ENCODE results near the gene HYKK. TPM values are rescaled to one million over a fixed set of nuclear protein-coding genes. Genes with fewer than 3 reads are reported as not detected.
A peak's percentile ranks its signal among the peaks of the same experiment; 100 is the strongest.

The HYKK gene
- total and polyA plus RNA-seq, 2 of the 13 experiments (the other 11 are each of a cell fraction or from before 2014, with no cell fraction given): 3.5 to 5.4 TPM

- TF ChIP-seq, protein P1, sequence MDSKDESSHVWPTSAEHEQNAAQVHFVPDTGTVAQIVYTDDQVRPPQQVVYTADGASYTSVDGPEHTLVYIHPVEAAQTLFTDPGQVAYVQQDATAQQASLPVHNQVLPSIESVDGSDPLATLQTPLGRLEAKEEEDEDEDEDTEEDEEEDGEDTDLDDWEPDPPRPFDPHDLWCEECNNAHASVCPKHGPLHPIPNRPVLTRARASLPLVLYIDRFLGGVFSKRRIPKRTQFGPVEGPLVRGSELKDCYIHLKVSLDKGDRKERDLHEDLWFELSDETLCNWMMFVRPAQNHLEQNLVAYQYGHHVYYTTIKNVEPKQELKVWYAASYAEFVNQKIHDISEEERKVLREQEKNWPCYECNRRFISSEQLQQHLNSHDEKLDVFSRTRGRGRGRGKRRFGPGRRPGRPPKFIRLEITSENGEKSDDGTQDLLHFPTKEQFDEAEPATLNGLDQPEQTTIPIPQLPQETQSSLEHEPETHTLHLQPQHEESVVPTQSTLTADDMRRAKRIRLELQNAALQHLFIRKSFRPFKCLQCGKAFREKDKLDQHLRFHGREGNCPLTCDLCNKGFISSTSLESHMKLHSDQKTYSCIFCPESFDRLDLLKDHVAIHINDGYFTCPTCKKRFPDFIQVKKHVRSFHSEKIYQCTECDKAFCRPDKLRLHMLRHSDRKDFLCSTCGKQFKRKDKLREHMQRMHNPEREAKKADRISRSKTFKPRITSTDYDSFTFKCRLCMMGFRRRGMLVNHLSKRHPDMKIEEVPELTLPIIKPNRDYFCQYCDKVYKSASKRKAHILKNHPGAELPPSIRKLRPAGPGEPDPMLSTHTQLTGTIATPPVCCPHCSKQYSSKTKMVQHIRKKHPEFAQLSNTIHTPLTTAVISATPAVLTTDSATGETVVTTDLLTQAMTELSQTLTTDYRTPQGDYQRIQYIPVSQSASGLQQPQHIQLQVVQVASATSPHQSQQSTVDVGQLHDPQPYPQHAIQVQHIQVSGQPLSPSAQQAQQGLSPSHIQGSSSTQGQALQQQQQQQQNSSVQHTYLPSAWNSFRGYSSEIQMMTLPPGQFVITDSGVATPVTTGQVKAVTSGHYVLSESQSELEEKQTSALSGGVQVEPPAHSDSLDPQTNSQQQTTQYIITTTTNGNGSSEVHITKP (CRISPR knock-in tag; IDR thresholded peaks at IDR 0.05; ENCODE audit: low read depth): peak; percentile 29; the same call in 1 of the 2 replicates
- TF ChIP-seq ETV6 (CRISPR knock-in tag; conservative IDR thresholded peaks at IDR 0.05) (no peak), ZNF512B (CRISPR knock-in tag; IDR thresholded peaks at IDR 0.05; ENCODE audit: borderline replicate concordance) (no peak), SOX13 (IDR thresholded peaks at IDR 0.05) (no peak), SOX13 (CRISPR knock-in tag; conservative IDR thresholded peaks at IDR 0.05 in 1 of 2, IDR thresholded peaks at IDR 0.05 in 1 of 2) (no peak; a peak in 1 of 4 replicates), ZBTB8A (CRISPR knock-in tag; IDR thresholded peaks at IDR 0.05; ENCODE audit: borderline replicate concordance, low read depth) (no peak), RBM39 (IDR thresholded peaks at IDR 0.05; ENCODE audit: low read depth, low read length, poor library complexity, severe bottlenecking) (peak; percentile 54), ZNF235 (CRISPR knock-in tag; IDR thresholded peaks at IDR 0.05; ENCODE audit: borderline replicate concordance) (no peak), MED13 (CRISPR knock-in tag; IDR thresholded peaks at IDR 0.05) (peak; percentile 57; the same call in 1 of the 2 replicates), ZNF441 (CRISPR knock-in tag; IDR thresholded peaks at IDR 0.05; ENCODE audit: borderline replicate concordance) (peak; percentile 65; the same call in 1 of the 2 replicates), ZNF703 (CRISPR knock-in tag; IDR thresholded peaks at IDR 0.05; ENCODE audit: borderline replicate concordance) (no peak), HNF4G (IDR thresholded peaks at IDR 0.05; ENCODE audit: borderline replicate concordance, low read depth, low read length) (no peak), HNF4G (CRISPR knock-in tag; IDR thresholded peaks at IDR 0.05; ENCODE audit: borderline replicate concordance, low read depth) (peak; percentile 61; the same call in 1 of the 2 replicates), ZNF772 (CRISPR knock-in tag; IDR thresholded peaks at IDR 0.05) (0 out of 2 replicates have a peak, but pooled peaks have one; percentile 50), ZNF232 (CRISPR knock-in tag; IDR thresholded peaks at IDR 0.05; ENCODE audit: borderline replicate concordance) (no peak), ZNF460 (CRISPR knock-in tag; IDR thresholded peaks at IDR 0.05; ENCODE audit: borderline replicate concordance) (no peak; the same call in 1 of the 2 replicates), HIVEP1 (CRISPR knock-in tag; IDR thresholded peaks at IDR 0.05) (no peak), FOXA3 (CRISPR knock-in tag; IDR thresholded peaks at IDR 0.05) (no peak), ZNF510 (CRISPR knock-in tag; IDR thresholded peaks at IDR 0.05; ENCODE audit: low read depth) (no peak)
- TF ChIP-seq, protein P2, sequence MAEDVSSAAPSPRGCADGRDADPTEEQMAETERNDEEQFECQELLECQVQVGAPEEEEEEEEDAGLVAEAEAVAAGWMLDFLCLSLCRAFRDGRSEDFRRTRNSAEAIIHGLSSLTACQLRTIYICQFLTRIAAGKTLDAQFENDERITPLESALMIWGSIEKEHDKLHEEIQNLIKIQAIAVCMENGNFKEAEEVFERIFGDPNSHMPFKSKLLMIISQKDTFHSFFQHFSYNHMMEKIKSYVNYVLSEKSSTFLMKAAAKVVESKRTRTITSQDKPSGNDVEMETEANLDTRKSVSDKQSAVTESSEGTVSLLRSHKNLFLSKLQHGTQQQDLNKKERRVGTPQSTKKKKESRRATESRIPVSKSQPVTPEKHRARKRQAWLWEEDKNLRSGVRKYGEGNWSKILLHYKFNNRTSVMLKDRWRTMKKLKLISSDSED (CRISPR knock-in tag; IDR thresholded peaks at IDR 0.05): no peak
These were observed 32.9 kb downstream of the HYKK start, which contains the start of gene PSMA4 (continued) for GRCh38 chr15:78540141-78540870.

Data from HepG2 (cell line).